NOMO-1 (cell line): ENCODE measurements around the gene SMAP1.
"Not testable (repeated sequence)": the region's sequence is repeated elsewhere in the genome, so short reads cannot be mapped to it uniquely, and the experiment has no call there.

Experiments
- DNase-seq, 2 experiments: peaks; one replicate each; lab custom pipeline; 2025; ENCODE audit not compliant: unreplicated experiment in 2 of 2; lab: John Stamatoyannopoulos, UW

SMAP1 gene

DNA sequence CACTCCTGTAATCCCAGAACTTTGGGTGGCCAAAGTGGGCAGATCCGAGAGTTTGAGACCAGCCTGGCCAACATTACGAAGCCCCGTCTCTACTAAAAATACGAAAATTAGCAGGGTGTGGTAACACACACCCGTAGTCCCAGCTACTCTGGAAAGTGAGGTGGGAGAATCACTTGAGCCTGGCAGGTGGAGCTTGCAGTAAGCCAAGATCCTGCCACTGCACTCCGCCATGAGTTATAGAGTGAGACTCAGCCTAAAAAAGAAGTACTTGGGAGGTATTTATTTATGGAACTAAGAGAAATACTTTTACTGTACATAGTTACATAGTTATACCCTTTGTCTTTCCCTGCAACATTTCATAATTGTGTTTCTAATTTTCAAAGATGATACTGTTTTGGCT lies 67.8 kb downstream of the SMAP1 start:
- no peak for DNase-seq

GRCh38 chr6:70738028-70738427 lies 70.3 kb downstream of the SMAP1 start:
- no peak for DNase-seq

- DNase-seq: no peak
Measured at GRCh38 chr6:70739534-70739933, 71.9 kb downstream of the SMAP1 start.

GRCh38 chr6:70740746-70741145 lies 73.1 kb downstream of the SMAP1 start:
- DNase-seq: not testable (repeated sequence)

GRCh38 chr6:70742462-70742861 lies 74.8 kb downstream of the SMAP1 start:
- not testable (repeated sequence) for DNase-seq

DNA sequence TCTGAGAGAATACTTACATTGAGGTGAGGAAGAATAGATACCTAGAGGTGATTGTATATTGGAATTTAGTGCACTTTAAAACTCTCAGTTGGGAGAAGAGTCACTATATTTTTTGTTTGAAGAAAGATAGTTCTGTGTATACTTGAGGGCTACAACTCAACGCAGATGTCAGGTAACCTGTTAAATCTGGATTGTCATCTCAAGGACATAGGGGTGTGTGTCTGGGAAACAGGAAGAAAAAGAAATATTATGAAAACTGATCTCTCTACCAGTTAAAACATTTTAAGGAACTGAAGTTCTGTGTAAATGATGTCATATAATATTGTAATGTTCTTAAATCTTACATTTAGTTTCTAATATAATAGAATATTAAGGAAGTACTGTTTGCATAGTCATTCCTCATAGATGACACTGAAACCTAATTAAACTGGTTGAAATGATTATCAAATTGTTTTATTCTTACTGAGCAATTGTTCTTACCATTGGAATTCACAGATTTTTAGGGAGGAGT lies 86.2 kb downstream of the SMAP1 start:
- DNase-seq: no peak

DNA sequence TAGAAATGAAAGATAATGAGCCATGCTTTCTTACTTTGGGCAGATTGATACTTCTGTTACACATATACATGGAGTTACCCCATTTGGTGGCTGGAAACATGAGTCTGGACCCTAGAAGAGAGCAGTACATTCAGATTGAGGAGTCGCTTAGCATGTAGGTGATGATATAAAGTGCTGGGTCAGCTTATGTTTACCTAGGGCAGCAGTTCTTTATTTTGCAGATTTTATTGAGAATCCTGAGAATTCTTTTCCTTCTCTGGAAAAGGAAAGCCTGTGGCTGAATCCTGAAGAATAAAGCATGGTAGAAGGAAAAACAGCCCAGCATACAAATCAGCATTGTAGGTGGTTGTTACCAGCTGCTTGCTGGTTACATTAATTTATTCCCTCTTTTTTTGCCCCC lies 91.2 kb downstream of the SMAP1 start:
- no peak for DNase-seq

GRCh38 chr6:70763754-70764510 lies 96.2 kb downstream of the SMAP1 start:
- DNase-seq: no peak

DNA sequence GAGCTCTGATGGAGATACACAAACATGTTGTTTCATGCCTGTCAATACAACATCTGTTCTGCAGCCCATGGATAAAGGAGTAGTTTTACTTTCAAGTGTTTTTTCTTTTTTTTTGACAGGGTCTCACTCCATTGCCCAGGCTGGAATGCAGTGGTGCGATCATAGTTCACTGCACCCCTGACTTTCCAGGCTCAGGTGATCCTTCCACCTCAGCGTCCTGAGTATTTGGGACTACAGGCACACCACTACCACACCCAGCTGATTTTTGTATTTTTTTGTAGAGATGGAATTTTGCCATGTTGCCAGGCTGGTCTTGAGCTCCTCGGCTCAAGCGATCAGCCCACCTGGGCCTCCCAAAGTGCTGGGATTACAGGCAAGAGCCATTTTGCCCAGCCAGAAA lies 97.0 kb downstream of the SMAP1 start:
- no peak for DNase-seq

DNA sequence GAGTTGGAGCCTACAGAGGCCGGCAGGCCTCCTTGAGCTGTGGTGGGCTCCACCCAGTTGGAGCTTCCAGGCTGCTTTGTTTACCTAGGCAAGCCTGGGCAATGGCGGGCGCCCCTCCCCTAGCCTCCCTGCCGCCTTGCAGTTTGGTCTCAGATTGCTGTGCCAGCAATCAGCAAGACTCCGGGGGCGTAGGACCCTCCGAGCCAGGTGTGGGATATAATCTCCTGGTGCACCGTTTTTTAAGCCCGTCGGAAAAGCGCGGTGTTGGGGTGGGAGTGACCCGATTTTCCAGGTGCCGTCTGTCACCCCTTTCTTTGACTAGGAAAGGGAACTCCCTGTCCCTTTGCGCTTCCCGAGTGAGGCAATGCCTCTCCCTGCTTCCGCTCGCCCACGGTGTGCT lies 103.7 kb downstream of the SMAP1 start:
- DNase-seq: not testable (repeated sequence)

DNA sequence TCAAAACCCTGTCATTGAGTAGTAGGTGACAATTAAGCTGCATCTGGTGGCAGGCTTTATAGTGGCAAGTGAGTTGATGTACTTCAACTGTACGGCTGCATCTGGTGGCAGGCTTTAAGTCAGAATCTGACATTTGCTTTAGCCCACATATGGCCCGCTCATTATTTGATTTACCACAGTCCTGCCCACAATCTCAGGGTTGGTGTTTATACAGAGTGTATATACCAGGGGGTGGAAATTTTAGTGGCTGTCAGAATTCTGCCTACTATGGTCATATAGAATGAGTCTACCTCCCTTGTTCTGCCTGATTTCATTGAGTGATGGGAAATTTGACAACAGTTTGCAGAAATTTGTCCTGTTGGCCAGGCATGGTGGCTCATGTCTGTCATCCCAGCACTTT lies 112.3 kb downstream of the SMAP1 start:
- no peak for DNase-seq

DNA sequence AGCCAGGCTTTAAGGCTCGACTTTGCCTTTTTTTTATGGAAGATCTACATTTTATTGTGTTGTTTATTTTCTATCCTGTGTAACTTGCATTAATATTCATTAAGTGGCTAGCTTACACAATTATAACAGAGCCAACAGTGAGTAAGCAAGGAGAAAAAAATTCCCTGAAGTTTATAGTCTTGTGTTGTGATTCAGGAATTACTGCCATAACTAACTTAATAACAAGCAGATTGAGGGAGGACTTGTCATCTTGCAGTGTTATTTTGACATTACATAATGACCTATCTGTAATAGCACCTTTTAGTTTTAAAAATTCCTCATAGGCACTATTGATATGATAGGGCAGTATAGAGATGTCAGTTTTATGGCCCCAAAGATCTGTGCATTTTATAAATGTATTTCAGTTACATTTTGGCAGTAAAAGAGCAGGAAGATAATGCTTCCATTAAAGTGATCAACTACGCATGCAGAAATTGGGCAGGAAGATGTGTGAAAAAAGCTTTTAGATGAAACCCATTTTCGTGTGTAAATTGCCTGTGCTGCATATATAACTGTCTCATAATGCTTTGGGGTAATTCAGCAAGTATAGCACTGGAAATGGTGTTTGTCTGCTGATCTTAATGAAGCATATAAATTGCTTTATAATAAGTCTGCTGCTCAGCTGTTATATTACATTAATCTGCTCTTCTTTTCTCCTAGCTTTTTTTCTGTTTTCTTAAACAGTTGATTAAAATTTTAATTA lies 123.0 kb downstream of the SMAP1 start:
- DNase-seq: no peak

GRCh38 chr6:70797625-70798024 lies 129.9 kb downstream of the SMAP1 start:
- no peak for DNase-seq

DNA sequence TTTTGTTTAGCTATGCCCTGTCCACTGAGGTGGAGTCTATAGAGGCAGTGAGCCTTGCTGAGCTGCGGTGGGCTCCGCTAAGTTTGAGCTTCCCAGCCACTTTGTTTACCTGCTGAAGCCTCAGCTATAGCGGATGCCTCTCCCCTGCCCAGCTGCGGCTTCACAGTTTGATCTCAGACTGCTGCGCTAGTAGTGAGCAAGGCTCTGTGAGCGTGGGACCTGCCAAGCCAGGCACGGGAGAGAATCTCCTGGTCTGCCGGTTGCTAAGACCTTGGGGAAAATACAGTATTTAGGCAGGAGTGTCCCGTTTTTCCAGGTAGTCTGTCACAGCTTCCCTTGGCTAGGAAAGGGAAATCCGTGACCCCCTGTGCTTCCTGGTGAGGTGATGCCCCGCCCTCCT lies 138.4 kb downstream of the SMAP1 start:
- no peak for DNase-seq

DNA sequence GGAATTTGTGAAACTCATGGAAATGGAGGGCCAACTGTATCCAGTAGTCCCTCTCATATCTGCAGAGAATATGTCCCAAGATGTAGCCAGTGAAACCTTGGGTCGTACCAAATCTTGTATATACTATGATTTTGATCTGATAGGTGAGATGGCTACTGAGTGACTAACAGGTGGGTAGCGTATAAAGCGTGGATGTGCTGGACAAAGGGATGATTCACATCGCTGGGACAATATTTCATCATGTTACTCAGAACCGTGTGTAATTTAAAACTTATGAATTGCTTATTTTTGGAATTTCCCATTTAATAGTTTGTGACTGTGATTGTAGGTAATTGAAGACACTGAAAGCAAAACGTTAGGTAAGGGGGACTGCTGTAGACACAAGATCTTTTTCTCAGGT lies 144.1 kb downstream of the SMAP1 start:
- DNase-seq: no peak

DNA sequence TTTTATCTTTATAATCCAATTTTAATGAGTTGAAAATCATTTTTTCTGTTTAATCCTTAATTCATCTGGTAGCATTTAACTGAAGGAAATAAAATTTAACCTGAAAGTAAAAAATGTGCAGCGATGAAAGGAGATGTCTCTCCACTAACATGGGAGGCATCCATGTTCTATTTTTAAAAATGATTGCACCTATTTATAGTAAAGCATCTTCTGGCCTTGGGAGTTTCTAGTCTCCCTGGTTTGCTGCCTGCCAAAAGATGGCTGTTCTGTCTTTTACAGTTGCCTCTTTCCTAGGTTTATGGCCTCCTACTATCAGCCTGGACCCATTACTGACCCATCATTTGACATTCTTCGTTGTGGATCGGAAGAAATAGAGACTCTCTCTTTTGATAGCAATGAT lies 146.2 kb downstream of the SMAP1 start:
- DNase-seq: no peak

DNA sequence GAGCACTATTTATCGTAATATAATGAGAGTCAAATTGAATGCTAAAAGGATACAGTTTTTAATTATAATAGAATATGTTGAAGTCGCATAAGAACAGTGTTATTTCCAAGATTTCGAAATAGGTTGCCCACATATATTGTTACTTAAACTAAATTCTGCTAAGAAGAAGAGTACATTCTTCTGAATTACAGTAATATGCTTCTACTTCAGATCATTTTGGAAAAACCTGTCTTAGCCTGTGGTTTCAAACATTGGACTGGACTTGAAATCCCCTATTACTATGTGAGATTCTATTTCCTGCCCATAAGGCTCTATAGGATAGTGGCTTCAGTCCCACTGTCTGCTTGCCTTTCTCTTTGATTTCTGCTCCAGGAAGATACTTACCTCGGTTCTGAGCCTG lies 152.0 kb downstream of the SMAP1 start:
- no peak for DNase-seq

- no peak for DNase-seq
Measured at GRCh38 chr6:70820778-70821177, 153.1 kb downstream of the SMAP1 start.

DNA sequence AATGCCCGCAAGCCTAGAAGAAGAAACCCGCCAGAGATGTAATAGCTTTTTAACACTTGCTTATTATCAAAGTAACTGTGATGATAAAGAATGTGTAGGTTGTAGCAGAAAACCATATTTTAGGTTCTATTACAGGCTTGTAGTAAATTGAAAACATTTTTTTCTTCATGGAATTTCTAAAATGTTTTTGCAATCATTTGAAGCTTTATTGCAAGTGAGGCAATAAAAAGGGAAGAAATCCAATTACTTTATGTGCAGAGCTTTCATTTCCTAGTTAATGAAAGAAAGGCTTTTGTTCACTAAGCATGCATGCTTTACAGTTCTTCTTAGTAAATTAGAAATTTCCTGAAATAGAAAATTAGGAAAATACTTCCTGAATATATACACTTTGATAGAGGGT lies 154.1 kb downstream of the SMAP1 start:
- DNase-seq: no peak

GRCh38 chr6:70823651-70824050 lies 156.0 kb downstream of the SMAP1 start:
- no peak for DNase-seq

DNA sequence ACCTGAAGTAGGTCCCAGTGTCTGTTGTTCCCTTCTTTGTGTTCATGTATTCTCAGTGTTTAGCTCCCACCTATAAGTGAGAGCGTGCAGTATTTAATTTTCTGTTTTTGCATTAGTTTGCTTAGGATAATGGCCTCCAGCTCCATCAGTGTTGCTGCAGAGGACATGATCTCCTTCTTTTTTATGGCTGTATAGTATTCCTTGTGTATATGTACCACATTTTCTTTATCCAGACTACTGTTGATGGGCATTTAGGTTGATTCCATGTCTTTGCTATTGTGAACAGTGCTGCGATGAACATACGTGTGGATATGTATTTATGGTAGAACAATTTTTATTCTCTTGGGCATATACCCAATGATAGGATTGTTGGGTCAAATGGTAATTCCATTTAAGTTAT lies 163.7 kb downstream of the SMAP1 start:
- no peak for DNase-seq

DNA sequence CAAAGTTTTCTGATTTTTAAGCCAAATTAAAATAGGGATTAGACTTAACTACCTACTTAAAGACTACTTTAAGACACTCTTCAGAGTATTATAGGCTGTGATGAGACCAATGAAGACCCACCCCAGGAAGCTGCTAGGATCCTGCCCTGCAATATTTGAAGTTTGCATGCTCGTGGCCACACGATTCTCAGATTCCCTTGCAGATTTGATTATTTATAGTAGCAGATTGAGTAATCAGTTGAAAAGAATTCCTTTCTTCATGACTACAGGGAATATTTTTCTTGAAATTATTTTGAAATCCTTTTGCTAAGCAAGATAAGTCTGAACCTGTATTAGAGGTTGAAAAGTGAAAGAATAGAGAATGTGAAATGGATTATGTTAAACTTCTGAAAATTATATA lies 166.8 kb downstream of the SMAP1 start:
- no peak for DNase-seq
